IMR-90 (cell line): ENCODE data around the gene SEMA4B. TPM values are rescaled to one million over a fixed set of nuclear protein-coding genes. Genes with fewer than 3 reads are reported as not detected.

Experiments used
- ATAC-seq: fragments of 200-7000 bp; cut with Tn5 transposase; 2 replicates; pipeline ENCODE4 v1.9.1; 2020; ENCODE audit warnings: low read depth, mild to moderate bottlenecking, moderate library complexity
- BruUV-seq: library from RNA; stranded (reverse); fragments of 400-500 nt; replicated peaks from 2 replicates; lab custom pipeline; 2021; lab: Mats Ljungman, UMichigan
- CTCF ChIA-PET: fragments of 300-600 bp; formaldehyde crosslinking; extraction: SDS; loops from one replicate; lab custom pipeline; 2021; ENCODE audit warnings: antibody characterized with exemption; lab: Yijun Ruan, JAX
- POLR2A ChIA-PET: fragments of 300-600 bp; sonication (Branson Sonifier 250); formaldehyde crosslinking; loops from one replicate; lab custom pipeline; 2022; ENCODE audit warnings: antibody characterized with exemption; ENCODE audit not compliant: unreplicated experiment; lab: Charles Lee
- DNase-seq: peaks from one replicate; pipeline ENCODE4 v3.0.0; 2013
- H2AFZ ChIP-seq: replicated peaks from 2 replicates; pipeline ENCODE3; 2013; ENCODE audit warnings: low read length, mild to moderate bottlenecking; ENCODE audit not compliant: poor library complexity
- H2AK5ac ChIP-seq: 2 replicates; pipeline ENCODE4 v1.6.1; 2013; ENCODE audit warnings: low read depth, low read length, inconsistent platforms
- H2AK9ac ChIP-seq: replicated peaks from 2 replicates; pipeline ENCODE3; 2013; ENCODE audit warnings: mild to moderate bottlenecking, low read depth, low read length, moderate library complexity; ENCODE audit not compliant: poor library complexity
- H2BK120ac ChIP-seq: 2 replicates; pipeline ENCODE4 v1.6.1; 2013; ENCODE audit warnings: low read depth, low read length, inconsistent platforms
- H2BK15ac ChIP-seq: 3 replicates; pipeline ENCODE4 v1.6.1; 2013; ENCODE audit warnings: low read depth, low read length, inconsistent platforms
- H2BK20ac ChIP-seq: 2 replicates; pipeline ENCODE4 v1.6.1; 2013; ENCODE audit warnings: low read depth, mild to moderate bottlenecking, inconsistent platforms, low read length, moderate library complexity
- H2BK5ac ChIP-seq: 2 replicates; pipeline ENCODE4 v1.6.1; 2013; ENCODE audit warnings: mild to moderate bottlenecking, low read depth, low read length, inconsistent platforms; ENCODE audit not compliant: poor library complexity, severe bottlenecking
- H3K14ac ChIP-seq: replicated peaks from 2 replicates; pipeline ENCODE4 v1.6.1; 2013; ENCODE audit warnings: low read depth, low read length, inconsistent platforms
- H3K18ac ChIP-seq: 2 replicates; pipeline ENCODE4 v1.6.1; 2013; ENCODE audit warnings: low read depth, low read length, control low read depth
- H3K23ac ChIP-seq: 2 replicates; pipeline ENCODE4 v1.6.1; 2013; ENCODE audit warnings: low read depth, low read length, inconsistent platforms
- H3K27ac ChIP-seq: 2 replicates; pipeline ENCODE4 v1.5.1; 2013; ENCODE audit warnings: mild to moderate bottlenecking, control low read depth, low read length; ENCODE audit not compliant: insufficient read depth
- H3K27me3 ChIP-seq: 2 replicates; pipeline ENCODE4 v1.6.1; 2013; ENCODE audit warnings: low read length; ENCODE audit not compliant: control insufficient read depth, insufficient read depth
- H3K36me3 ChIP-seq: 2 replicates; pipeline ENCODE4 v1.6.1; 2013; ENCODE audit warnings: low read length, mixed read lengths; ENCODE audit not compliant: control insufficient read depth, insufficient read depth
- H3K4ac ChIP-seq: 2 replicates; pipeline ENCODE4 v1.6.1; 2013; ENCODE audit warnings: low read depth, low read length, inconsistent platforms
- H3K4me1 ChIP-seq: 2 replicates; pipeline ENCODE4 v1.6.1; 2013; ENCODE audit warnings: low read length, mixed read lengths; ENCODE audit not compliant: control insufficient read depth, insufficient read depth
- H3K4me2 ChIP-seq: 2 replicates; pipeline ENCODE4 v1.6.1; 2013; ENCODE audit warnings: low read depth, mild to moderate bottlenecking, control low read depth, low read length, moderate library complexity
- H3K4me3 ChIP-seq: 2 replicates; pipeline ENCODE4 v1.5.1; 2013; ENCODE audit warnings: low read depth, mild to moderate bottlenecking, control low read depth, low read length, moderate library complexity; ENCODE audit not compliant: insufficient read depth
- H3K56ac ChIP-seq: 2 replicates; pipeline ENCODE4 v1.6.1; 2013; ENCODE audit warnings: low read length, inconsistent platforms; ENCODE audit not compliant: insufficient read depth; ENCODE audit errors: extremely low read depth
- H3K79me1 ChIP-seq, 2 experiments: 2 replicates each; pipeline ENCODE4 v1.6.1; 2013; ENCODE audit warnings: low read length in 2 of 2, inconsistent platforms in 1 of 2, low read depth in 1 of 2
- H3K9ac ChIP-seq: 2 replicates; pipeline ENCODE4 v1.6.1; 2013; ENCODE audit warnings: low read depth, low read length, control low read depth
- H3K9me1 ChIP-seq: 2 replicates; pipeline ENCODE4 v1.6.1; 2013; ENCODE audit warnings: low read length, inconsistent platforms; ENCODE audit not compliant: insufficient read depth
- H3K9me3 ChIP-seq: 2 replicates; pipeline ENCODE4 v1.6.1; 2013; ENCODE audit warnings: low read length; ENCODE audit not compliant: control insufficient read depth, insufficient read depth
- H4K20me1 ChIP-seq: 2 replicates; pipeline ENCODE4 v1.6.1; 2013; ENCODE audit warnings: low read length, inconsistent platforms; ENCODE audit not compliant: insufficient read depth
- H4K5ac ChIP-seq: 2 replicates; pipeline ENCODE4 v1.6.1; 2013; ENCODE audit warnings: mild to moderate bottlenecking, low read depth, low read length, control low read depth
- H4K8ac ChIP-seq, 2 experiments: 2 replicates each; pipeline ENCODE4 v1.6.1; 2013; ENCODE audit warnings: low read depth in 2 of 2, low read length in 2 of 2, control low read depth in 1 of 2, inconsistent platforms in 1 of 2
- H4K91ac ChIP-seq: 2 replicates; pipeline ENCODE4 v1.6.1; 2013; ENCODE audit warnings: low read depth, low read length, inconsistent platforms; ENCODE audit not compliant: insufficient read depth
- BHLHE40 ChIP-seq: fragments of 150-350 bp; IDR thresholded peaks from 2 replicates; pipeline ENCODE4 v1.6.1; 2016; ENCODE audit warnings: mild to moderate bottlenecking, low read depth, low read length
- CEBPB ChIP-seq: IDR thresholded peaks from 2 replicates; pipeline ENCODE4 v1.6.1; 2012; ENCODE audit warnings: low read depth, low read length, improper control_type of control experiment
- CHD1 ChIP-seq: IDR thresholded peaks from 2 replicates; pipeline ENCODE4 v1.6.1; 2012; ENCODE audit warnings: low read depth, low read length, improper control_type of control experiment
- FOS ChIP-seq: fragments of 150-350 bp; IDR thresholded peaks from 2 replicates; pipeline ENCODE4 v1.6.1; 2016; ENCODE audit warnings: low read depth, low read length
- MAFK ChIP-seq: IDR thresholded peaks from 2 replicates; pipeline ENCODE4 v1.6.1; 2012; ENCODE audit warnings: low read depth, low read length, improper control_type of control experiment
- MAZ ChIP-seq: IDR thresholded peaks from 2 replicates; pipeline ENCODE4 v1.6.1; 2012; ENCODE audit warnings: low read depth, mild to moderate bottlenecking, low read length, improper control_type of control experiment, moderate library complexity, borderline replicate concordance
- MXI1 ChIP-seq: IDR thresholded peaks from 2 replicates; pipeline ENCODE4 v1.6.1; 2012; ENCODE audit warnings: low read depth, mild to moderate bottlenecking, low read length, moderate library complexity, borderline replicate concordance
- NFE2L2 ChIP-seq: fragments of 150-350 bp; IDR thresholded peaks from 2 replicates; pipeline ENCODE4 v1.6.1; 2016; ENCODE audit warnings: low read depth, mild to moderate bottlenecking, low read length
- POLR2A ChIP-seq: IDR thresholded peaks from 2 replicates; pipeline ENCODE4 v1.6.1; 2012; ENCODE audit warnings: mild to moderate bottlenecking, low read depth, low read length
- RAD21 ChIP-seq: IDR thresholded peaks from 2 replicates; pipeline ENCODE4 v1.6.1; 2012; ENCODE audit warnings: low read length, improper control_type of control experiment
- RCOR1 ChIP-seq: IDR thresholded peaks from 2 replicates; pipeline ENCODE4 v1.6.1; 2012; ENCODE audit warnings: mild to moderate bottlenecking, low read length, improper control_type of control experiment; ENCODE audit not compliant: insufficient replicate concordance
- RFX5 ChIP-seq: IDR thresholded peaks from 2 replicates; pipeline ENCODE4 v1.8.0; 2012; ENCODE audit warnings: low read depth, mild to moderate bottlenecking, low read length, moderate library complexity
- SMC3 ChIP-seq: fragments of 150-350 bp; IDR thresholded peaks from 2 replicates; pipeline ENCODE4 v1.6.1; 2016; ENCODE audit warnings: low read depth, mild to moderate bottlenecking, antibody characterized with exemption, low read length, moderate library complexity
- whole genome bisulfite sequencing, 2 experiments: methylation state at CpG; one replicate each; pipeline versions ENCODE4 v1.1.5 to v1.1.7; 2013; ENCODE audit warnings: missing lambda C conversion rate in 2 of 2; ENCODE audit not compliant: insufficient read length in 1 of 2; ENCODE audit errors: extremely low coverage in 2 of 2; 5-methylcytosine and 5-hydroxymethylcytosine counted together
- dilution Hi-C: fragments of 300-500 bp; cut with HindIII; formaldehyde crosslinking; loops from one replicate; pipeline ENCODE4 v1.14.3; 2018; ENCODE audit warnings: low sequenced_read_pairs; ENCODE audit not compliant: unreplicated experiment
- in situ Hi-C: fragments of 300-500 bp; cut with MboI; formaldehyde crosslinking; loops from 3 replicates; pipeline ENCODE4 v1.14.3; 2019; ENCODE audit warnings: low sequenced_read_pairs, inconsistent platforms, mixed read lengths
- intact Hi-C: fragments of 100-400 bp; cut with micrococcal nuclease; formaldehyde crosslinking; loops from 2 replicates; pipeline ENCODE4 v1.10.0; 2022
- polyA plus RNA-seq, 3 experiments: library from polyadenylated mRNA; depleted of rRNA; stranded (reverse); fragments of >200 nt; gene quantifications; 2 replicates each; pipeline ENCODE4 v1.2.3, GENCODE V29; 2012; ENCODE audit warnings: low replicate concordance in 1 of 3
- total RNA-seq: library from RNA; depleted of rRNA; stranded (reverse); fragments of >200 nt; gene quantifications from 2 replicates; pipeline ENCODE4 v1.2.3, GENCODE V29; 2012
- TF ChIP-seq, protein P1 (sequence below): fragments of 150-350 bp; IDR thresholded peaks from 2 replicates; pipeline ENCODE4 v1.6.1; 2017; ENCODE audit warnings: mild to moderate bottlenecking, antibody characterized with exemption, low read length, low read depth
- TF ChIP-seq, protein P2 (sequence below): conservative IDR thresholded peaks from 2 replicates; pipeline ENCODE4 v1.5.1; 2012; ENCODE audit warnings: mild to moderate bottlenecking, low read depth, low read length, improper control_type of control experiment
- TF ChIP-seq, protein P3 (sequence below): fragments of 150-350 bp; IDR thresholded peaks from 2 replicates; pipeline ENCODE4 v1.6.1; 2016; ENCODE audit warnings: low read depth, mild to moderate bottlenecking, low read length, moderate library complexity, borderline replicate concordance

SEMA4B gene
- total and polyA plus RNA-seq, 2 of the 4 experiments (the other 2 are of a cell fraction) = 5.0 to 22.5 TPM

DNA sequence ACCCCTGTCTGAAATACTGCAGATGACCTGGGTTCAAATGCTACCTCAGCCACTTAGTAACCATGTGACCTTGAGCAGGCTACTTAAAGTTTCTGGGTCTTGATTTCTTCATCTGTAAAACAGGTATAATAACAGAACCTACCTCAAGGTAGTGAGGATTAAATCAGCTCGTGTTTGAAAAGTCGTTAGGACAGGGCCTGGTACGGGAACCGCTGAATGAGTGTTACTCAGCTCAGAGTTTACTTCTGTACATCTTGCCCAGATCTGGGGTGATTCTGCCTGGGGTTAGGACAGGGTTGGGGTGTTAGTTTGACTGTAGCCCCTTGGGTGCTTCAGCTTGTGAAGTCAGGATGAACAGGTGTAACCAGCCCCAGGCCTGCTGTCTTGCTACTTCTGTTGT lies 1.8 kb downstream of the SEMA4B start:
- no peak overlapping the region for H4K91ac ChIP-seq
- H4K5ac ChIP-seq = no peak overlapping the region
- TF ChIP-seq SMC3 (no peak), RCOR1 (no peak), NFE2L2 (no peak), RFX5 (no peak), BHLHE40 (no peak), MAZ (no peak), RAD21 (no peak), CHD1 (no peak), FOS (no peak), POLR2A (no peak), CEBPB (no peak), MXI1 (no peak), MAFK (no peak)
- TF ChIP-seq, protein P1, sequence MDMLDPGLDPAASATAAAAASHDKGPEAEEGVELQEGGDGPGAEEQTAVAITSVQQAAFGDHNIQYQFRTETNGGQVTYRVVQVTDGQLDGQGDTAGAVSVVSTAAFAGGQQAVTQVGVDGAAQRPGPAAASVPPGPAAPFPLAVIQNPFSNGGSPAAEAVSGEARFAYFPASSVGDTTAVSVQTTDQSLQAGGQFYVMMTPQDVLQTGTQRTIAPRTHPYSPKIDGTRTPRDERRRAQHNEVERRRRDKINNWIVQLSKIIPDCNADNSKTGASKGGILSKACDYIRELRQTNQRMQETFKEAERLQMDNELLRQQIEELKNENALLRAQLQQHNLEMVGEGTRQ = no peak
- TF ChIP-seq, protein P2, sequence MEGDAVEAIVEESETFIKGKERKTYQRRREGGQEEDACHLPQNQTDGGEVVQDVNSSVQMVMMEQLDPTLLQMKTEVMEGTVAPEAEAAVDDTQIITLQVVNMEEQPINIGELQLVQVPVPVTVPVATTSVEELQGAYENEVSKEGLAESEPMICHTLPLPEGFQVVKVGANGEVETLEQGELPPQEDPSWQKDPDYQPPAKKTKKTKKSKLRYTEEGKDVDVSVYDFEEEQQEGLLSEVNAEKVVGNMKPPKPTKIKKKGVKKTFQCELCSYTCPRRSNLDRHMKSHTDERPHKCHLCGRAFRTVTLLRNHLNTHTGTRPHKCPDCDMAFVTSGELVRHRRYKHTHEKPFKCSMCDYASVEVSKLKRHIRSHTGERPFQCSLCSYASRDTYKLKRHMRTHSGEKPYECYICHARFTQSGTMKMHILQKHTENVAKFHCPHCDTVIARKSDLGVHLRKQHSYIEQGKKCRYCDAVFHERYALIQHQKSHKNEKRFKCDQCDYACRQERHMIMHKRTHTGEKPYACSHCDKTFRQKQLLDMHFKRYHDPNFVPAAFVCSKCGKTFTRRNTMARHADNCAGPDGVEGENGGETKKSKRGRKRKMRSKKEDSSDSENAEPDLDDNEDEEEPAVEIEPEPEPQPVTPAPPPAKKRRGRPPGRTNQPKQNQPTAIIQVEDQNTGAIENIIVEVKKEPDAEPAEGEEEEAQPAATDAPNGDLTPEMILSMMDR = no peak
- TF ChIP-seq, protein P3, sequence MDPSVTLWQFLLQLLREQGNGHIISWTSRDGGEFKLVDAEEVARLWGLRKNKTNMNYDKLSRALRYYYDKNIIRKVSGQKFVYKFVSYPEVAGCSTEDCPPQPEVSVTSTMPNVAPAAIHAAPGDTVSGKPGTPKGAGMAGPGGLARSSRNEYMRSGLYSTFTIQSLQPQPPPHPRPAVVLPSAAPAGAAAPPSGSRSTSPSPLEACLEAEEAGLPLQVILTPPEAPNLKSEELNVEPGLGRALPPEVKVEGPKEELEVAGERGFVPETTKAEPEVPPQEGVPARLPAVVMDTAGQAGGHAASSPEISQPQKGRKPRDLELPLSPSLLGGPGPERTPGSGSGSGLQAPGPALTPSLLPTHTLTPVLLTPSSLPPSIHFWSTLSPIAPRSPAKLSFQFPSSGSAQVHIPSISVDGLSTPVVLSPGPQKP = no peak
- H2BK15ac ChIP-seq = no peak overlapping the region
- no peaks in the 10 kb centered on the region for H3K9me3 ChIP-seq
- H2AFZ ChIP-seq = no peak overlapping the region
- in situ Hi-C loops (no loop called here), intact Hi-C loops (no loop called here), dilution Hi-C loops (no loop called here)
- H3K23ac ChIP-seq = peak overlapping the region; percentile 34; the same call in 1 of the 2 replicates
- H3K18ac ChIP-seq = no peak overlapping the region
- H3K36me3 ChIP-seq = no peaks in the 10 kb centered on the region; the same call in 1 of the 2 replicates
- peak overlapping the region; percentile 76; the same call in 1 of the 2 replicates for H3K4me2 ChIP-seq
- peaks cover 30 to 32% of the 10 kb centered on the region in 2 experiments; a peak in 3 of 4 replicates for H3K79me1 ChIP-seq
- no peaks in the 10 kb centered on the region; the same call in 1 of the 2 replicates for H4K20me1 ChIP-seq
- WGBS, 2 experiments = no CpG with 5 or more reads among the region's 4 CpGs
- H3K9me1 ChIP-seq = peaks cover 12% of the 10 kb centered on the region; the same call in 1 of the 2 replicates
- BruUV-seq = no TSS peak
- ATAC-seq (no peak), DNase-seq (no peak)
- H2BK120ac ChIP-seq = no peak overlapping the region
- no peak overlapping the region for H3K56ac ChIP-seq
- H2BK5ac ChIP-seq = no peak overlapping the region
- H3K4me3 ChIP-seq = no peak overlapping the region; the same call in 1 of the 2 replicates
- no peak overlapping the region for H3K27ac ChIP-seq
- H2AK9ac ChIP-seq = no peak overlapping the region
- H3K14ac ChIP-seq = no peak overlapping the region
- no peak overlapping the region for H3K9ac ChIP-seq
- H3K4me1 ChIP-seq = peaks cover 8% of the 10 kb centered on the region
- ChIA-PET POLR2A (no interaction called here), CTCF (interaction anchor here (0.6 to 1.1 kb wide), 3 partner anchors 11 to 79 kb away, joined by 3 to 4 read pairs (median 3); no protein-coding TSS in a partner anchor)
- H3K27me3 ChIP-seq = no peaks in the 10 kb centered on the region
- H4K8ac ChIP-seq = no peak overlapping the region
- H3K4ac ChIP-seq = no peak overlapping the region
- H2AK5ac ChIP-seq = peak overlapping the region; percentile 30; the same call in 1 of the 2 replicates
- H2BK20ac ChIP-seq = no peak overlapping the region
